ENCODE measurements around the gene ST8SIA2.

Gene ST8SIA2, protein sequence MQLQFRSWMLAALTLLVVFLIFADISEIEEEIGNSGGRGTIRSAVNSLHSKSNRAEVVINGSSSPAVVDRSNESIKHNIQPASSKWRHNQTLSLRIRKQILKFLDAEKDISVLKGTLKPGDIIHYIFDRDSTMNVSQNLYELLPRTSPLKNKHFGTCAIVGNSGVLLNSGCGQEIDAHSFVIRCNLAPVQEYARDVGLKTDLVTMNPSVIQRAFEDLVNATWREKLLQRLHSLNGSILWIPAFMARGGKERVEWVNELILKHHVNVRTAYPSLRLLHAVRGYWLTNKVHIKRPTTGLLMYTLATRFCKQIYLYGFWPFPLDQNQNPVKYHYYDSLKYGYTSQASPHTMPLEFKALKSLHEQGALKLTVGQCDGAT

DNA sequence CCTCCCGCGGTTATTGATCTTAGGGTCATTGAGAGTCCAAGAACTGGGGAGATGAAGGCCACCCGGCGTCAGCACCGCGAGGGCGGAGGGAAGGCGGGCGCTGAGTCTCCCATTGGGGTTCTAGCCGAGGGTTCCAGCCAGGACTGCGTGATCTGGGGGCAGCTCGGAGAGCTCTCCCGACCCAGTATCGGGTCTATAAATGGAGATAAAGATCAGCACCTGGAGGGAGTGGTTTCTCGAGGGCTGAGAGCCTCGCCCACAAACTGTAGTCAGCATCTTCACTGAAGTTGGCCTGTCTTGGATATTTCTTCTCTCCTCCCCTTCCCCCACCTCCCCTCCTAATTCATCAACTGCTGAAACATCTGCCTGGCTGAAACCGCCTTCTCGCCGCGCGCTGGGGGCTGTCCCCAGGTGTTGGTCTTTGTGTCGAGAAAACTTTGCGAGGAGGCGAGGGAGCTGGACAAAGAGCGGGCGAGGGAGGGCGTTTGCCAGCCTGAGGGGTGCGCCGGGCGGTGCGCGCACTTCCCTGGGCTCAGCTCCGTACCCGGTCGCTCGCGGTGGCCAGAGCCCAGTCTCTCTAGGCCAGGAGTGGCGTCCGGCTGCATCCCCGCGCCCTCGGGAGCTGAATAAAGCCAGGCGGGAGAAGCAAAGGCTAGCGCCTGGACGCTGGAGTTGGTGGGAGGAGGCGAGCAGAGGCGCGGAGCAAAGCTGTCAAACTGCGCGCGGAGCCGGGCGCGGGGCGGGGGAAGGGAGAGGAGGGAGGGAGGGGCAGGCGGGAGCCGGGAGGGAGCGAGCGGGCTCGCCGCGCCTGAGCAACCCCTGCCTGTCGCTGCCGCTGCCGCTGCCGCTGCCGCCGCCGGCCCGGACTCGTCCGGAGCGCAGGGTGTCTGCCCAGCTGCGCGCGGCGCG is at the start of gene ST8SIA2:
Gene ST8SIA2 (plus strand): TSS at position 811 of the 909 bp plus-strand sequence. CDS start 184 bp downstream, outside the sequence.
- no peak for DNase-seq

DNA sequence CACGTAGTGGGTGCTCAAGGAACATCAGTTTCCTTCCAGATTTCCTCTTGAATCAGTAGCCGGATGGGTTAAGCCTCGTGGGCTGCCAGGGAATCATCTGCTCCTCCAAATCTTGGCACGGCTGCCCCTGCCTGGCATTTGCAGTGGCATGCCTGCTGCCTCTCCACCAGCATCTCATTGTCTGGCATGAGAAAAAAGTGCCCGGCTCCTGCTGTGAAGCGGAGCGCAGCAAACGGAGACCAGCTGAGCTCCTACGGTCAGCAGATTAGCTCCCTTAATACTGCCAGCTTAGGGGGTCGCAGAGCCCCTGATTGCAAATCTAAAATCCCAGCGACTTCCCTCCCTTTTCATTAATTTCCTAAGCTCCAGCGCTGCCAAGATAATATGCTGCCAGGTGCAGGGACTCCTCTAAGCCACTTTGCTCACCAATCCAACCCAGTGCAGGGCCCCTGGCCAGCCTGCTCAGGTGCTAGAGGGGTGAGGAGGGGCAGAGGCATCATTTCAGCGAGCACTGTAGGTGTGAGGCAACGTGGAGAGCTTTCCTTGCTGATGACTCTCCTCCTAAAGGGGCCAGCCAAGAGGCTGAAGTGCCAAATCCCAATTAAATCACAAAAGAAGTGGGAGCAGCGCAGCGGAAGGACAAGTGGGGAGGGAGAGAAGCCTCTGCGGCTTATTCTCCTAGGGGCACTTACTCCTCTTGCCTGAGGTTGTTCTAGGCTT is 49.6 kb upstream of the ST8SIA2 start:
- DNase-seq: no peak

DNA sequence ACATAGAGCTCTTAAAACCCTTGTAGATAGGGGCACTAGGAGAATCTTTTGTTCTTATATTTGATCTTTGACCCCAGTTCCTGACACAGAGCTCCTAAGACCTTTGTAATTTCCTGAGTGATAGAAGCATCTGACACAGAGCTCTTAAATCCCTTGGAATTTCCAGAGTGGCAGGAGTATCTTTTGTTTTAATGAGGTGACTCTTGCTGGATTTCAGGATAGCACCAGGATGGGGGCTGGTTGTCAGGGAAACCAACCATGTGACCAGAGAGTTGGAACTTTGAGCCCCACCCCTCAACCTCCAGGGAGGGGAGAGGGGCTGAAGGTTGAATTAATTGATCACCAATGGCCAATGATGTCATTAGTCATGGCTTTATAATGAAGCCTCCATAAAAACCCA is 47.6 kb upstream of the ST8SIA2 start:
- DNase-seq: no peak

DNA sequence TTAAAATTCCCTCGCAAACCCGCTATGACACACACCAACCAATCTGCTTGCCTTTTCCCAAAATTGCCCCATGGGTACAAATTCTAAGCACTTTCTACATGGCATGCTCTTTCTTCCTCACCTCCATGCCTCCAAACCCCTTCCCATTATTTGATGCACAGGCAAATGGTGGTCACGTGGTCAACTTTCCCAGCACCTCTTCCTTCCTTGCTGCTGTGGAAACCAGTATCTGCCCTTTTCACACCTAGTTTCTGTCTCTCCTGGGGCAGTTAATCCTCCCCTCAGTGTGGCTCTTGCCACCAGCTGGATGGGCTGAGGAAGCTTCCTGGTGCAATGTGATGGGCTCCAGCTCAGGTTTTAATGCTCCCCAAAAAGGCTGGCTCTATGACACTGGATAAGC is 38.4 kb upstream of the ST8SIA2 start:
- no peak for DNase-seq

DNA sequence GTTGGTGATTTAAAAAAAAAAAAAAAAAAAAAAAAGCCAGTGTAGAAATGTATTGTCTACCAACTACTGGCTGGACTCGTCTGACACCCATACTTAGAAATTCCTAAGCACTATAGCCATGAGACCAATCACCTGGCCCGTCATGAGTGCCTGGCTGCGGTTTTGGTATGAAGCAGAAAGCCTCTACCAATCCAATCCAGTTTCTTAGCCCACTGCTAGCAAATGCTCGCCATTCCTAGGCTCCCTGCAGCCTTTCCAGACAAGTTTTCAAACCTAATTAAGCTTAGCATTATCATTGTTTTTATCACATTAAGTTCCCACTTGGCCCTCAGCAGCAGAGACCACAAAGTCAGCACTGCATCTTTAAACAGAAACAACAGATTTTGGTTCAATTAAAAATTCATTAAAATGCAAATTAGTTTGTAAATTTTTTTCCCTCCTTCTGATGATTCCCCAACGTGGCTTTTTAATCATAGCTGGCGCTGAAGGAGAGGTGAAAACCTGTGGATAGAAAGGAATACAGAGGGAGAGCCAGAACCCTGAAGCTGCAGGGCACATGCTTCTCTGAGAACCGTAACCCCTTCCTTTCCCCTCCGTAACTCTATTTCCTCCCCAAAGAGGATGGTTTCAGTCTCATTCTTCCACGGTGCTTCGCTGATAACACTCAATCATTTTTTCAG is 32.2 kb upstream of the ST8SIA2 start:
- no peak for DNase-seq

DNA sequence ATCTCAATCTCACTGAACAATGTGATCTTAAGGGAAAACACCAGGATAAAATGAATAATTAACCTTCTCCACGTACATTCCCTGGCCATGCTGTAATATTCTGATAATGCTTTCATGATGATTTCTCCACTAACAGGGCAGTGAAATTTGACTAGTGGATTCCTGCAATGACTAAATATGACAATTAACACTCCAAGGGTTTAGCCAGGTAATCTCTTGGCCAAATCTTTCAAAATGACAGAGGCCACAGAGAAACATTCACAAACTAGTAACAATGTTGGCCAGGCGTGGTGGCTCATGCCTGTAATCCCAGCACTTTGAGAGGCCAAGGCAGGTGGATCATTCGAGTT is 31.7 kb upstream of the ST8SIA2 start:
- no peak for DNase-seq

DNA sequence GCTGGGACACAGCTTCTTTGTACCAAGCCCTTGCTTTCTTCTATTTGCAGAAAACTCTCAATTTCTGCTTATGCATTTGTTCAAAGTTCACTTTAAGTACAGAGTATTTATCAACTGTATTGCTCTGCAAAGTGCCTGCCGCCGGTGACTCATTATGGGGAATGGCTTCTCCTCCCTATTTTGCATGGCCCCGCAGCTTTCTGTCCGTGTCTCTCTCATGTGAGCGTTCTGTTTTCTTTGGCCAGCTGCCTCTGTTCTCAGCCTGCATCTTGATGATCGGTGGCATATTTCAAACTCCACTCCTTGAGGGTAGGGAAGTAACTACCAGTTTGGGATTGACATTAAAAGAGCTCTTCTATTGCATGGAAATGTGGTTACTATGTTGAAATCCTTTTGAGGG is 28.6 kb upstream of the ST8SIA2 start:
- DNase-seq: no peak

DNA sequence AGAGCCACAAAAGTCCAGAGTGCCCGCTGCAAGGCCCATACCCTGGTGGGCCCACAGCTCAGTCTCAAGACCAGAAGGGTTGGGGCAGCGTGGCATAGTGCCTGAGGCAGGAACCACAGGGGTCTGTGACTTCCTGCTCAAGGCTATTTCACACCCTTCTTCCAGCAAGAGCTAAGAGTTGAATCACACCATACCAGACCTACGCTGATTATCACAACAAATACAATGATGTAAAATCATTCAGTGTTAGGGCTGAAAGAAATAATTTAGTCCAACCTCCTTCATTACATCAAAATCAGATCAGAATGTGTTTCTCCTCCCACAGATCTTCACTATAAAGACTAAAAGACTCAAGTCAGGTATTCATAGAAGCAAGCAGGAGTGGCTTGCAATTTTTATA is 27.8 kb upstream of the ST8SIA2 start:
- DNase-seq: no peak

DNA sequence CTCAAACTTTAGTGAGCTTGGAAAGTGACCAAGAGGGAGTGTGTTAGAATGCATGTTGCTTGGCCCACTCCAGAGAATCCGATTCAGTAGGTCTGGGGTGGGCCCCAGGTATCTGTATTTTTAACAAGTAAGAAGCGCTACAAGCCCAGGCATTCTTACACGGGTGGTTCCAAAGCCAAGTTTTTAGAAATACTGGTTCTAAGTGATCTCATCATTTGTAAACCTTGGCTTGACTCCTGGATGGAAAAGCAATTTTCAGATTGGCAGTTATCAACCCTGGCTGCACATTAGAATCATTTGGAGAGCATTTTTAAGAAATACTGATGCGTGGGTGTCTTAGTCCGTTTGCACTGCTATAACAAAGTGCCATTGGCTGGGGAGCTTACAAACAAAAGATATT is 27.3 kb upstream of the ST8SIA2 start:
- DNase-seq: no peak

DNA sequence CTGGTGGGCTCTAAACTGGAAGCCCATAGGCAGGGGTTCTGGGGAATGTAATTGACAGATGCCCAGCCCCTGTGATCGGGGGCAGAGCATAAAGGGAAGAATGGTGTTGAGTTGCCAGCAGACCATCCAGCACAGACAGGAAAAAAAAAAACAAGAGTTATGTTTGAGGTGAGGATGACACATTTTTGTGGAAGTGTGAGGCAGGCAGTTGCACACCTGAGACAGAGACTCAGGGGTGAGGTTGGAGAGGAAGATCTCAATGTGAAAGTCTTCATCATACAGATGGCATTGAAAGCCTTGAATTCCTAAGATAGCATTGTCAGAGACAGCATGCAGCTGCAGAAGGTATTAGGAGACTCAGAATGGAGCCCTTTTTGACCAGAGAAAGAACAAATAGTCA is 18.6 kb upstream of the ST8SIA2 start:
- no peak for DNase-seq

DNA sequence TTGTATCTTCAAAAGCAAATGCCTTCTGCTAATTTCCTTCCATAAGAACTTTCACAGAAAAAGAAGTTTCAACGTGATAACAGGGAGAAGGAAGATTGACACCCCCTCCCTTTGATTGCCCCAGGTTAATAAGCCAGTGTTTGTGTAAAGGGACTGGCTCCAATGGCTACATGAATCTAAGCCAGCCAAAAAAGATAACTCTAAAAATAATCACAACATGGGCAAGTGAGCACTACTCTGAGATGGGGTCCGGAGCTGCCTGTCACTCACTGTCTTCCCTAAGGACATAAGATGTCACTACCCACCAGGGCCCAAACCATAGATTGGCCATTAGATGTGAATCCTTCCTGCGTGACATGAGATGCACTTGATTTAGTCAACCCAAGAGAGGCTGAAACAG is 17.6 kb upstream of the ST8SIA2 start:
- no peak for DNase-seq

DNA sequence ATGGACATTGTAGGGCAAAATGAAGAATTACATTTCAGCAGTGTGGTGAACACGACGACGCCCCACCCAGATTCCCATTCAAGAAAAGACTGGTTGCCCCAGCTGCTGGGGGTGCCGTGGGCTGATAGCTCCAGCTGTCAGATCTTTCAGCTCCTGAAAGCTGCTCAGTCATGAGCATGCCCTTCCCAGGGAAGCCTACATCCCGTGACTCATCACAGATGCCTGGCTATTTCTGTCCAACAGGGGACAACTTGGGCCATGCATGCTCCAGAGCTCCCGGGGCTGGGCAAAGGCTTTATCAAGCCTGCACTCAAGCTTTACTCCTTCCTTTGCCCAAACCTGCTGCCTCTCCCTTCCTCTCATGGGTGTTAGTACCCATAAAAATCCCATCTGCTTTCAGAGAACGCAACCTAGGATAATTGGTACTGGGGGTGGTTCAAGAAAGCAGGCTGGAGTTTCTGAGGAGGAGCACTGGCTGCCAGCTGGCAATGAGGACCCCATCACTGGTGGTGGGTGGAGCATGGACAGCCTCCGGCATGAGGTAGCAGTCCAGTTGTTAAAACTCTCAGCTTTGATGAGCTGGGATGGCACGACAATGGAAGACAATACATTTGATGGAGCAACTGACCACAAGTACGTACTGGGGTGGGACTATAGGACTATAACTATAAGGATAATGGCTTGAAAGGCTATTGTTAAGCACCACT is 16.4 kb upstream of the ST8SIA2 start:
- no peak for DNase-seq

DNA sequence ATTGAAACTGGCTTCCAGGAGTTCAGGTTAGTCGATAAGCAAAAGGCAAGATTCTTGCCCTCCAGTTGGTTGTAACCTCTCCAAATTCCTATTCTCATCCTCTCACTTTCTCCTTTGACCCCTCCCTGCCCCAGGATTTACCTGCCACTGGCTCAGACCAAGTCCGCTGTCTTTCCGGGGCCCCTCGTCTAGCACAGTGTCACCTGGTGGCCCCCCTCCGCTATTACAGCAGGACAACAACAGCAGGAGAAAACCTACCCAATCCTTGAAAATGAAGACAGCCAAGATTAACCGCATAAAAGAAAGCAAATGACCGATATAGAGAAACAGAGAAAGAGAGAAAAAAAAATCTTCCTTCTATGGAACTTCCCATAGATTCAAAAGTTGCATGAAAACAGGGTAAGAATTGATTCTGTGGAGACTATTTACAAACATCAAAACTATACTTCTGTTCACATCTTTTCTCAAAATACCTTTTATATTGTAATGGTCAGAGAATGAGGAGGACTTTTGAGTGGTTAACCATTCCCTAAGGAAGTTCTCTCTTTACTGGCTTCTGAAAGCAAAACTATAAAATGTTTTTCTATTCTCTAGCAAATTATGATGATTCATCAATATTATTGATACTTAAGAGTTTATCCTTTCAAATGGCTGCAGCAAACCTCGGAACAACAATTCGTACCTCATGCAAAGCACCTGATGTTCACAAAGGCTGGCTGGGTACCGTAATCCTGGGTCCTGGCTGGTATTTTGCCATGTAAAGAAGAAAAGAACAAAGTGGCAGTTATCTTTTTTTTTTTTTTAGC is 10.0 kb upstream of the ST8SIA2 start:
- DNase-seq: no peak

DNA sequence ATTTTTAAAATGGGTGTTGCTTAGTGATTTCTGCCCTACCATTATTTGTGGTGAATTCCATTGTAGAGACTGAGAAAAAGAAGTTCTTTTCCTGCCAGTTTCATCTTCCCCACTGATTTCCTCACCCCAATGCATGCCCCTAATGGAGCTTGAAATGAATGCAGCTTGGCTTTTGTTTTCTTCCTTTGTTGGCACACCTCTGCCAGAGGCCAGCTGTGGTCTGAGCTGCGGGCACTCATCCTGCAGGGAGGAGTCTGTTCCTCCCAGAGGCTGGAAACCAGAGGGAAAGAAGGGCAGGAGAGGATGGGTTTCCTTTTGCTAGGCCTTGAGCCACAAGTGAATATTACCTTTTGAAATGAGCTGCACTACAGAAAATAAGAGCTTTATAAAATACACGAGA is 9.3 kb upstream of the ST8SIA2 start:
- DNase-seq: no peak

DNA sequence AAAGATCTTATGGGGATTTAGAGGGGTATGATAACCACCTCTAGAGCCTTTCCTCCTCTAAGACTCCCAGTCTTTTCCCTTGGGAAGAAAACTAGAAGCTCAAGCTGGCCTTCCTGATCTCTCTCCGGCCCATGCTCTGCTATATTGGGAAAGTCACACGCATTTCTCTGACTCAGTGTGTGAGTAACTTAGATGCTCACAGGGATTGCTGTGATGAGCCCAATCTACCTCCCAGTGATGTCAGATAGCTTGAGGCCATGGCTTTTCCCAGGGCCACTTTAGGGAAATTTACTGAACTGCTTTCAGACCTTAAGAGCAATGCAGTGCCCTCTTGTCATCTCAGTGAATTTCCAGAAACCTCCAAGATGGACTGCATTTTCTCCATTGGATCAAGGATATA is 8.6 kb upstream of the ST8SIA2 start:
- no peak for DNase-seq

DNA sequence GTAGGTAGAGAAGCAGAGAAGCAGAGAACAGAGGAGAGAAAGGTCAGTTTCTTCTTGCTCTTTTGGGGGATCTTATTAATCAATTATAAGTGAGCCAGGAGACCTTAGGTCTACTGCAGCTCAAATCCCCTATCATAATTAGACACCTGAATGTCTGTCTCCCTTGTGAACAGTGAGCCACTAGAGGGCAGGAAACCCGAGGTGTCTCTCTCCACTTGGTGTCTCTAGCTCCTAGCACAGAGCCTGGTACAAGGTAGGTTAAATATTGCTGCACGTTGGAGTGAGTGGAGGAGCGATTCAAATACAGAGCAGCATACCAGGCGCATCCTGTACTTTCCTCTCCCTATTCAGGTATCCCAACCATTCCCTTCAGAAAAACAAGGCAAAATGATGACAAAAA is 2.0 kb upstream of the ST8SIA2 start:
- no peak for DNase-seq

DNA sequence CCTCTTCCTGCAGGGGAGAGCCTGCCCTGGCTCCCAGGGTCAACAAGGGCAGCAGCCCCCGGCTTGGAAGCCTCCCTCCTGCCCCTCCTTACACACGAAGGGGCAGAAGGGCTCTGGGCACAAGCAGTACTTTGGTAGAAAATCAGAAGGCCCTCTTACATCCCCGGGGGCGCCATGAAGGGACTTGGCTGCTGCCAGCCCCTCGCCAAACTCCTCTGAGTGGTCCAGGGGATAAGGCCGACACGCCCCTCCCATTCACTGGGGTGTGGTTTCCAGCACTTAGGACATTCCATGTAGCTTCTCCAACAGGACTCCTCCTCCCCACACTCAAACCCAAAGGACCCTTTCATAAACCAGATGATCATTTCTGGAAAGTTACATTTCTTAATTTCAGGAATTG is 1.2 kb upstream of the ST8SIA2 start:
- DNase-seq: no peak

DNA sequence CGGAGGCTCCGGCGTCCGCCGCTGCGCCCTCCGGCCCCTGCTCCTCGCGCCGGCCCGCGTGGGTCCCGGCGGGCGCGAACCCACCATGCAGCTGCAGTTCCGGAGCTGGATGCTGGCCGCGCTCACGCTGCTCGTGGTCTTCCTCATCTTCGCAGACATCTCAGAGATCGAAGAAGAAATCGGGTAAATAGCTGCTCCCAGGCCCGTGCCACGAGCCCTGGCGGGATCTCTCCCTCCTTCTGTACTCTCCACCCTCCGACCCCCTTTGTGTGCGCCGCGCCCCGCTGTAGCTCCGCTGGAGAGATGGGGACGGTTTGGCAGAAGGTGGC is 263 bp downstream of the ST8SIA2 start:
- DNase-seq: no peak

DNA sequence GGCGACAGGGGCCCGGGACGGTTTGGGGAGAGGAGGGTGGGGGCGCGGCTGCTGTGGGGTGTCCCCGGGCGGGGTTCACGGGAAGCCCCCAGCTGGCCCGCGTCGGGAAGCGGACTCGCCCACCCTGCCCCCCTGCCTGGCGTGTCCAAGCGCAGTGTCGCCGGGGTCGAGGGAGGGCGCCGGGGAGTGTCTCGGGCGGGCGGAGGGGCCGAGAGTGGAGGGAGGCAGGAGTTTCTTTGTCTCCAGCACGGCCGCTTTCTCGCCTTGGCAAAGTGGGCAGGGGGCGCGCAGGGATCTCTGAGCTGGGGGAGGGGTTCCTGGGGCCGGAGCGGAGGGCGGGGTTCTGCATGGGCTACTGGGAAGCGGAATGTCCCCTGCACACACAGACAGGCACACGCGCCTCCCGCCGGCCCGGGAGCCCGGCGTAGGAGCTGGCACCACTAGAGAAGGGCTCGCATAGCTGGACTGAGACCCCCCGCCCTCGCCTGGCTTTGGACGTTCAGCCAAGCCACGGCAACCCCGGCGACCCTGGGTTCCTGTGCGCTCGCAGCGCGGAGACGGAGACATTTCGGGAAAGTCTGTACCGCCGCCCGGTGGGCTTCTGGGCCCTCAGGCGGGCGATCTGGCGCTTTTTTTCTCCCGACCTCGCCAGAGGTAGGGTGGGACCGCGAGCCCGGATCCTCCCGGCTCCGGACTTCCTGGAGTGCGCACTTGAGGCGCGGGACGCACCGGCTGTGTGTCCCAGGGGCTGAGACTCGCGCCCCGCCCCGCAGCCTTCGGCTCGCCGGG is 822 bp downstream of the ST8SIA2 start:
- DNase-seq: no peak

DNA sequence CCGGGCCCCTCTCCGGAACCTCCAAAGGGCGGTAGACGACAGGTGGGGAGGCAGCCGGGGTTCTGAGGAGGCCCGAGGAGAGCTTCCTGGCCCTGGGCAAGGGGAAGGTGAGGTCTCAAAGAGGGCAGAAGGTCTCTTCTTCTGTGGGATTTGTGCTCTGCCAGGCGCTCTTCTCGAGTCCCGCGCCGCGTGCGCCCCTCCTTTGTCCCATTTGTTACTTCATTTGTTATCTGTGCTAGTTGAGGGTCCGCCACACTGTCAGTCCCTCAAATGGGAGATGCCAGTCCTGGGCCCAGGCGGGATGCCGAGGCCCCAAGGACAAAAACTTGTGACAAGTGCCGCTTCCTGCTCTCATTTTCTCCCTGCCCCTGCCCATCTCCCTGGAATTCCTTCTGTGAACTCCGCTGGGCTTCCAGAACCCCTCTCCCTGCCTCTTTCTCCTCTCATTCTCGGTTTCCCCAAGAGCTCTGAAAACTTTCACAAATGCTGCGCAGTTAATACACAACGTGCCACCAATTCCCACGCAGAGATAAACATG is 1.5 kb downstream of the ST8SIA2 start:
- no peak for DNase-seq
